HK-2 (cell line): Measurements from ENCODE around the gene ITIH4.
A peak's percentile ranks its signal among the peaks of the same experiment; 100 is the strongest.

Experiments used
- DNase-seq: peaks from one replicate; pipeline ENCODE4 v3.0.0-alpha.2; 2018; ENCODE audit not compliant: unreplicated experiment

Gene ITIH4

GRCh38 chr3:52831500-52832301, 1.2 kb upstream of the ITIH4 start:
- peak; percentile 74 for DNase-seq

- no peak for DNase-seq
Observed at GRCh38 chr3:52829906-52830463, 487 bp downstream of the ITIH4 start.

GRCh38 chr3:52829482-52829881, 990 bp downstream of the ITIH4 start:
- no peak for DNase-seq

- DNase-seq, result peak; percentile 73
Observed at GRCh38 chr3:52827866-52828376, 2.6 kb downstream of the ITIH4 start.

GRCh38 chr3:52827441-52827840, 3.0 kb downstream of the ITIH4 start:
- peak; percentile 65 for DNase-seq

- DNase-seq, result no peak
Observed at GRCh38 chr3:52824037-52824436, 6.4 kb downstream of the ITIH4 start.

GRCh38 chr3:52822363-52822762, 8.1 kb downstream of the ITIH4 start:
- no peak for DNase-seq

- DNase-seq, result no peak
Observed at GRCh38 chr3:52820736-52821135, 9.7 kb downstream of the ITIH4 start.

- no peak for DNase-seq
Observed at GRCh38 chr3:52819936-52820335, 10.5 kb downstream of the ITIH4 start.

GRCh38 chr3:52817860-52818259, 12.6 kb downstream of the ITIH4 start:
- DNase-seq, result no peak

GRCh38 chr3:52817221-52817620, 13.3 kb downstream of the ITIH4 start:
- no peak for DNase-seq

- DNase-seq, result no peak
Observed at GRCh38 chr3:52816654-52817053, 13.8 kb downstream of the ITIH4 start.

- no peak for DNase-seq
Observed at GRCh38 chr3:52816199-52816598, 14.3 kb downstream of the ITIH4 start.

GRCh38 chr3:52813810-52814209, 16.7 kb downstream of the ITIH4 start:
- no peak for DNase-seq

GRCh38 chr3:52811452-52812011, 18.9 kb downstream of the ITIH4 start:
- no peak for DNase-seq

GRCh38 chr3:52810923-52811322, 19.5 kb downstream of the ITIH4 start:
- DNase-seq, result no peak

- no peak for DNase-seq
Observed at GRCh38 chr3:52809662-52810377, 20.7 kb downstream of the ITIH4 start.

- no peak for DNase-seq
Observed at GRCh38 chr3:52809149-52809548, 21.3 kb downstream of the ITIH4 start.

GRCh38 chr3:52805270-52806039, 25.0 kb downstream of the ITIH4 start:
- DNase-seq, result no peak

- no peak for DNase-seq
Observed at GRCh38 chr3:52801839-52802238, 28.6 kb downstream of the ITIH4 start.

- no peak for DNase-seq
Observed at GRCh38 chr3:52800079-52800478, 30.4 kb downstream of the ITIH4 start.
